Measurements from ENCODE around the gene AMZ2.
"Not testable (repeated sequence)": the region's sequence is repeated elsewhere in the genome, so short reads cannot be mapped to it uniquely, and the experiment has no call there.

Gene AMZ2

GRCh38 chr17:68219429-68219828, 28.4 kb upstream of the AMZ2 start:
- no CpG with 5 or more reads among the region's 5 CpGs for WGBS (ENCODE audit: extremely low coverage, insufficient coverage, insufficient read length)
- H3K27ac ChIP-seq (ENCODE audit: low read depth, low read length); H3K23ac ChIP-seq (ENCODE audit: low read length); H3K36me3 ChIP-seq (ENCODE audit: control insufficient read depth in 1 of 2, insufficient read depth in 2 of 2, low read length in 2 of 2); H3K27me3 ChIP-seq (ENCODE audit: insufficient read depth, low read length); H3K79me2 ChIP-seq (ENCODE audit: control insufficient read depth, insufficient read depth, low read length, poor library complexity); H2AK5ac ChIP-seq (ENCODE audit: low read length); H3K4ac ChIP-seq (ENCODE audit: low read depth, low read length); DNase-seq; H3K9me3 ChIP-seq (ENCODE audit: insufficient read depth, low read depth, low read length); H4K12ac ChIP-seq (ENCODE audit: low read depth, low read length); H3K79me1 ChIP-seq (ENCODE audit: low read length); H4K91ac ChIP-seq (ENCODE audit: low read depth, low read length); H3K4me1 ChIP-seq (ENCODE audit: control insufficient read depth in 1 of 2, insufficient read depth in 2 of 2, low read length in 2 of 2); H2BK12ac ChIP-seq (ENCODE audit: low read length); H2BK5ac ChIP-seq (ENCODE audit: low read depth, low read length, poor library complexity); H3K4me3 ChIP-seq (ENCODE audit: low read depth, low read length); H4K8ac ChIP-seq (ENCODE audit: low read depth, low read length); H2BK120ac ChIP-seq (ENCODE audit: insufficient read depth, low read length, poor library complexity); H2AFZ ChIP-seq (ENCODE audit: insufficient read depth, low read length, poor library complexity); H3K14ac ChIP-seq (ENCODE audit: low read length); H3K9ac ChIP-seq (ENCODE audit: low read length); H3K18ac ChIP-seq (ENCODE audit: low read length); H3K4me2 ChIP-seq (ENCODE audit: low read length): not testable (repeated sequence)

GRCh38 chr17:68220186-68220585, 27.7 kb upstream of the AMZ2 start:
- not testable (repeated sequence) for H3K27me3 ChIP-seq (ENCODE audit: insufficient read depth, low read length); H2BK120ac ChIP-seq (ENCODE audit: insufficient read depth, low read length, poor library complexity); H3K14ac ChIP-seq (ENCODE audit: low read length); H4K91ac ChIP-seq (ENCODE audit: low read depth, low read length); H2BK12ac ChIP-seq (ENCODE audit: low read length); H3K79me1 ChIP-seq (ENCODE audit: low read length); H4K12ac ChIP-seq (ENCODE audit: low read depth, low read length); H4K8ac ChIP-seq (ENCODE audit: low read depth, low read length); H3K79me2 ChIP-seq (ENCODE audit: control insufficient read depth, insufficient read depth, low read length, poor library complexity); H3K4me1 ChIP-seq (ENCODE audit: control insufficient read depth in 1 of 2, insufficient read depth in 2 of 2, low read length in 2 of 2); H2AK5ac ChIP-seq (ENCODE audit: low read length); H3K9ac ChIP-seq (ENCODE audit: low read length); H3K4me3 ChIP-seq (ENCODE audit: low read depth, low read length); H3K4ac ChIP-seq (ENCODE audit: low read depth, low read length); H3K27ac ChIP-seq (ENCODE audit: low read depth, low read length); H3K18ac ChIP-seq (ENCODE audit: low read length); H2BK5ac ChIP-seq (ENCODE audit: low read depth, low read length, poor library complexity); H3K4me2 ChIP-seq (ENCODE audit: low read length); H3K23ac ChIP-seq (ENCODE audit: low read length); H3K36me3 ChIP-seq (ENCODE audit: control insufficient read depth in 1 of 2, insufficient read depth in 2 of 2, low read length in 2 of 2); H2AFZ ChIP-seq (ENCODE audit: insufficient read depth, low read length, poor library complexity); H3K9me3 ChIP-seq (ENCODE audit: insufficient read depth, low read depth, low read length); DNase-seq
- no CpG with 5 or more reads among the region's 2 CpGs for WGBS (ENCODE audit: extremely low coverage, insufficient coverage, insufficient read length)

GRCh38 chr17:68220786-68221185, 27.1 kb upstream of the AMZ2 start:
- H3K18ac ChIP-seq (ENCODE audit: low read length); H3K27me3 ChIP-seq (ENCODE audit: insufficient read depth, low read length); H4K8ac ChIP-seq (ENCODE audit: low read depth, low read length); H2BK120ac ChIP-seq (ENCODE audit: insufficient read depth, low read length, poor library complexity); H3K4me1 ChIP-seq (ENCODE audit: control insufficient read depth in 1 of 2, insufficient read depth in 2 of 2, low read length in 2 of 2); H4K12ac ChIP-seq (ENCODE audit: low read depth, low read length); H4K91ac ChIP-seq (ENCODE audit: low read depth, low read length); H3K23ac ChIP-seq (ENCODE audit: low read length); H3K9me3 ChIP-seq (ENCODE audit: insufficient read depth, low read depth, low read length); H3K36me3 ChIP-seq (ENCODE audit: control insufficient read depth in 1 of 2, insufficient read depth in 2 of 2, low read length in 2 of 2); H2BK5ac ChIP-seq (ENCODE audit: low read depth, low read length, poor library complexity); H3K4me3 ChIP-seq (ENCODE audit: low read depth, low read length); H3K27ac ChIP-seq (ENCODE audit: low read depth, low read length); H3K4me2 ChIP-seq (ENCODE audit: low read length); H3K4ac ChIP-seq (ENCODE audit: low read depth, low read length); DNase-seq; H3K14ac ChIP-seq (ENCODE audit: low read length); H2AFZ ChIP-seq (ENCODE audit: insufficient read depth, low read length, poor library complexity); H3K79me1 ChIP-seq (ENCODE audit: low read length); H2AK5ac ChIP-seq (ENCODE audit: low read length); H3K79me2 ChIP-seq (ENCODE audit: control insufficient read depth, insufficient read depth, low read length, poor library complexity); H2BK12ac ChIP-seq (ENCODE audit: low read length); H3K9ac ChIP-seq (ENCODE audit: low read length): not testable (repeated sequence)
- no CpG with 5 or more reads among the region's 12 CpGs for WGBS (ENCODE audit: extremely low coverage, insufficient coverage, insufficient read length)

- Histone ChIP-seq H3K4me2 (ENCODE audit: low read length) (no peak overlapping the region), H2BK12ac (ENCODE audit: low read length) (no peak overlapping the region), H3K4me3 (ENCODE audit: low read depth, low read length) (no peak overlapping the region), H3K14ac (ENCODE audit: low read length) (no peak overlapping the region), H4K8ac (ENCODE audit: low read depth, low read length) (no peak overlapping the region), H3K18ac (ENCODE audit: low read length) (no peak overlapping the region), H3K9me3 (ENCODE audit: insufficient read depth, low read depth, low read length) (no peaks in the 10 kb centered on the region), H2BK120ac (ENCODE audit: insufficient read depth, low read length, poor library complexity) (no peak overlapping the region), H3K79me2 (ENCODE audit: control insufficient read depth, insufficient read depth, low read length, poor library complexity) (no peaks in the 10 kb centered on the region), H3K4me1 (ENCODE audit: control insufficient read depth in 1 of 2, insufficient read depth in 2 of 2, low read length in 2 of 2) (no peaks in the 10 kb centered on the region), H3K4ac (ENCODE audit: low read depth, low read length) (no peak overlapping the region), H3K36me3 (ENCODE audit: control insufficient read depth in 1 of 2, insufficient read depth in 2 of 2, low read length in 2 of 2) (no peaks in the 10 kb centered on the region), H4K12ac (ENCODE audit: low read depth, low read length) (no peak overlapping the region), H3K23ac (ENCODE audit: low read length) (no peak overlapping the region), H3K27ac (ENCODE audit: low read depth, low read length) (no peak overlapping the region), H2BK5ac (ENCODE audit: low read depth, low read length, poor library complexity) (no peak overlapping the region), H4K91ac (ENCODE audit: low read depth, low read length) (no peak overlapping the region), H3K9ac (ENCODE audit: low read length) (no peak overlapping the region), H2AK5ac (ENCODE audit: low read length) (no peak overlapping the region), H3K27me3 (ENCODE audit: insufficient read depth, low read length) (no peaks in the 10 kb centered on the region), H3K79me1 (ENCODE audit: low read length) (no peaks in the 10 kb centered on the region), H2AFZ (ENCODE audit: insufficient read depth, low read length, poor library complexity) (no peak overlapping the region)
- no CpG with 5 or more reads among the region's 4 CpGs for WGBS (ENCODE audit: extremely low coverage, insufficient coverage, insufficient read length)
- DNase-seq = peak in 1 of 2 donors; percentile 65
Observed at GRCh38 chr17:68221786-68222185, 26.1 kb upstream of the AMZ2 start.
